Activated B cell treated with CpG ODN at 0.5 μM for 24 hours (primary cell): Measurements from ENCODE around the gene USP28. TPM values are rescaled to one million over a fixed set of nuclear protein-coding genes. Genes with fewer than 3 reads are reported as not detected.
A peak's percentile ranks its signal among the peaks of the same experiment; 100 is the strongest.
"Not testable (repeated sequence)": the region's sequence is repeated elsewhere in the genome, so short reads cannot be mapped to it uniquely, and the experiment has no call there.

Experiments
- ATAC-seq: fragments of 200-7000 bp; cut with Tn5 transposase; one replicate; pipeline ENCODE4 v1.10.0; 2021; ENCODE audit warnings: low read depth, mild to moderate bottlenecking, moderate library complexity
- CTCF ChIA-PET: fragments of 350-600 bp; sonication (Branson Sonifier 250); formaldehyde crosslinking; loops from one replicate; lab custom pipeline; 2021; ENCODE audit warnings: antibody characterized with exemption; lab: Charles Lee
- POLR2A ChIA-PET: fragments of 350-600 bp; sonication (Branson Sonifier 250); formaldehyde crosslinking; loops from one replicate; lab custom pipeline; 2021; ENCODE audit warnings: antibody characterized with exemption; lab: Charles Lee
- DNase-seq: peaks from one replicate; pipeline ENCODE4 v3.0.0; 2022
- H3K27ac Mint-ChIP-seq: one replicate; pipeline ENCODE4 v1.8.0; 2020; ENCODE audit warnings: mixed read lengths
- H3K27me3 Mint-ChIP-seq: one replicate; pipeline ENCODE4 v1.8.0; 2021; ENCODE audit warnings: mixed read lengths
- H3K36me3 Mint-ChIP-seq: one replicate; pipeline ENCODE4 v1.8.0; 2021; ENCODE audit warnings: low read depth, mixed read lengths
- H3K4me1 Mint-ChIP-seq: one replicate; pipeline ENCODE4 v1.8.0; 2021; ENCODE audit warnings: mixed read lengths
- H3K4me3 Mint-ChIP-seq: one replicate; pipeline ENCODE4 v1.8.0; 2020; ENCODE audit warnings: mild to moderate bottlenecking, mixed read lengths
- H3K9me3 Mint-ChIP-seq: one replicate; pipeline ENCODE4 v1.8.0; 2020; ENCODE audit warnings: mixed read lengths
- CTCF ChIP-seq: fragments of 200-600 bp; IDR thresholded peaks from one replicate; pipeline ENCODE4 v1.8.0; 2022; ENCODE audit warnings: antibody characterized with exemption, mild to moderate bottlenecking
- intact Hi-C: fragments of 100-400 bp; cut with micrococcal nuclease; formaldehyde crosslinking; loops from one replicate; pipeline ENCODE4 v1.15.1; 2024
- total RNA-seq: library from RNA; stranded (reverse); gene quantifications from 2 replicates; pipeline ENCODE4 v1.2.3, GENCODE V29; 2022

USP28 gene
- 39.6 and 49.6 TPM in 2 replicates for total RNA-seq

- peak within 1 kb of the TSS; percentile 97 for H3K27ac Mint-ChIP-seq
- no peaks in the 10 kb centered on the region for H3K9me3 Mint-ChIP-seq
- H3K4me1 Mint-ChIP-seq: peaks cover 66% of the 10 kb centered on the region
- ATAC-seq (peak; percentile 86), DNase-seq (peak; percentile 92)
- H3K4me3 Mint-ChIP-seq: peak within 1 kb of the TSS; percentile 96
- H3K27me3 Mint-ChIP-seq: no peaks in the 10 kb centered on the region
- CTCF ChIA-PET: interaction anchor here (1.1 to 1.9 kb wide), 2 partner anchors 69 to 386 kb away, joined by 3 to 4 read pairs; no protein-coding TSS in a partner anchor
- POLR2A ChIA-PET: interaction anchor here (0.6 to 2.8 kb wide), 20 partner anchors 10 to 1837 kb away, joined by 3 to 22 read pairs (median 4); partner anchors contain the start of genes C11orf71, RBM7 and ZW10
- no peak for TF ChIP-seq CTCF
- intact Hi-C loops: loop anchor here (1.0 to 10.0 kb wide), 8 partner anchors 35 to 561 kb away; partner anchors contain the start of genes C11orf71, RBM7, REXO2 and TTC12
- H3K36me3 Mint-ChIP-seq: peaks cover 30% of the 10 kb centered on the region
These were observed at the start of gene USP28 for GRCh38 chr11:113875234-113876073. USP28 (minus strand) TSS chr11:113875572; CDS start chr11:113875501, 71 bp downstream.

- ATAC-seq (no peak), DNase-seq (no peak)
- H3K36me3 Mint-ChIP-seq: no peaks in the 10 kb centered on the region
- ChIA-PET POLR2A (no interaction called here), CTCF (no interaction called here)
- no peak overlapping the region for H3K4me3 Mint-ChIP-seq
- peaks cover 2% of the 10 kb centered on the region for H3K27me3 Mint-ChIP-seq
- intact Hi-C loops: no loop called here
- H3K4me1 Mint-ChIP-seq: peaks cover 5% of the 10 kb centered on the region
- no peaks in the 10 kb centered on the region for H3K9me3 Mint-ChIP-seq
- TF ChIP-seq CTCF: no peak
- no peak overlapping the region for H3K27ac Mint-ChIP-seq
These were observed 48.2 kb upstream of the USP28 start for GRCh38 chr11:113923572-113923971.

GRCh38 chr11:113911491-113911890, 36.1 kb upstream of the USP28 start:
- H3K4me3 Mint-ChIP-seq, H3K4me1 Mint-ChIP-seq, H3K9me3 Mint-ChIP-seq, CTCF ChIA-PET, H3K27ac Mint-ChIP-seq, H3K36me3 Mint-ChIP-seq, POLR2A ChIA-PET, DNase-seq, intact Hi-C loops, H3K27me3 Mint-ChIP-seq, ATAC-seq: not testable (repeated sequence)

- ChIA-PET POLR2A (interaction anchor here (2.9 kb wide), 1 partner anchor 69 kb away, joined by 9 read pairs; no protein-coding TSS in a partner anchor), CTCF (interaction anchor here (1.2 kb wide), 1 partner anchor 12 kb away, joined by 4 read pairs; no protein-coding TSS in a partner anchor)
- Mint-ChIP-seq H3K4me1 (peaks cover 5% of the 10 kb centered on the region), H3K27me3 (peaks cover 8% of the 10 kb centered on the region), H3K27ac (no peak overlapping the region), H3K9me3 (no peaks in the 10 kb centered on the region), H3K36me3 (no peaks in the 10 kb centered on the region), H3K4me3 (no peak overlapping the region)
- no peak for TF ChIP-seq CTCF
- DNase-seq (no peak), ATAC-seq (no peak)
- intact Hi-C loops: no loop called here
These were observed 32.7 kb upstream of the USP28 start for GRCh38 chr11:113908098-113908497.

GRCh38 chr11:113907681-113908080, 32.3 kb upstream of the USP28 start:
- ChIA-PET POLR2A (interaction anchor here (1.8 to 2.9 kb wide), 2 partner anchors 11 to 70 kb away, joined by 5 to 9 read pairs; no protein-coding TSS in a partner anchor), CTCF (interaction anchor here (1.2 to 4.0 kb wide), 3 partner anchors 11 to 354 kb away, joined by 4 to 19 read pairs (median 13); no protein-coding TSS in a partner anchor)
- H3K4me3 Mint-ChIP-seq: no peak overlapping the region

More at GRCh38 chr11:113907681-113908080, 32.3 kb upstream of the USP28 start:
- intact Hi-C loops: no loop called here
- no peak overlapping the region for H3K27ac Mint-ChIP-seq
- peaks cover 5% of the 10 kb centered on the region for H3K4me1 Mint-ChIP-seq
- no peaks in the 10 kb centered on the region for H3K36me3 Mint-ChIP-seq
- ATAC-seq: no peak
- H3K27me3 Mint-ChIP-seq: peaks cover 8% of the 10 kb centered on the region
- DNase-seq: no peak
- no peak for TF ChIP-seq CTCF
- no peaks in the 10 kb centered on the region for H3K9me3 Mint-ChIP-seq
